IMR-90 (cell line): ENCODE results near the gene BBS7. TPM values are rescaled to one million over a fixed set of nuclear protein-coding genes. Genes with fewer than 3 reads are reported as not detected.

Source experiments
- ATAC-seq: fragments of 200-7000 bp; cut with Tn5 transposase; 2 replicates; pipeline ENCODE4 v1.9.1; 2020; ENCODE audit warnings: low read depth, mild to moderate bottlenecking, moderate library complexity
- BruUV-seq: library from RNA; stranded (reverse); fragments of 400-500 nt; replicated peaks from 2 replicates; lab custom pipeline; 2021; lab: Mats Ljungman, UMichigan
- CTCF ChIA-PET: fragments of 300-600 bp; formaldehyde crosslinking; extraction: SDS; loops from one replicate; lab custom pipeline; 2021; ENCODE audit warnings: antibody characterized with exemption; lab: Yijun Ruan, JAX
- POLR2A ChIA-PET: fragments of 300-600 bp; sonication (Branson Sonifier 250); formaldehyde crosslinking; loops from one replicate; lab custom pipeline; 2022; ENCODE audit warnings: antibody characterized with exemption; ENCODE audit not compliant: unreplicated experiment; lab: Charles Lee
- DNase-seq: peaks from one replicate; pipeline ENCODE4 v3.0.0; 2013
- H2AFZ ChIP-seq: replicated peaks from 2 replicates; pipeline ENCODE3; 2013; ENCODE audit warnings: low read length, mild to moderate bottlenecking; ENCODE audit not compliant: poor library complexity
- H2AK5ac ChIP-seq: 2 replicates; pipeline ENCODE4 v1.6.1; 2013; ENCODE audit warnings: low read depth, low read length, inconsistent platforms
- H2AK9ac ChIP-seq: replicated peaks from 2 replicates; pipeline ENCODE3; 2013; ENCODE audit warnings: mild to moderate bottlenecking, low read depth, low read length, moderate library complexity; ENCODE audit not compliant: poor library complexity
- H2BK120ac ChIP-seq: 2 replicates; pipeline ENCODE4 v1.6.1; 2013; ENCODE audit warnings: low read depth, low read length, inconsistent platforms
- H2BK15ac ChIP-seq: 3 replicates; pipeline ENCODE4 v1.6.1; 2013; ENCODE audit warnings: low read depth, low read length, inconsistent platforms
- H2BK20ac ChIP-seq: 2 replicates; pipeline ENCODE4 v1.6.1; 2013; ENCODE audit warnings: low read depth, mild to moderate bottlenecking, inconsistent platforms, low read length, moderate library complexity
- H2BK5ac ChIP-seq: 2 replicates; pipeline ENCODE4 v1.6.1; 2013; ENCODE audit warnings: mild to moderate bottlenecking, low read depth, low read length, inconsistent platforms; ENCODE audit not compliant: poor library complexity, severe bottlenecking
- H3K14ac ChIP-seq: replicated peaks from 2 replicates; pipeline ENCODE4 v1.6.1; 2013; ENCODE audit warnings: low read depth, low read length, inconsistent platforms
- H3K18ac ChIP-seq: 2 replicates; pipeline ENCODE4 v1.6.1; 2013; ENCODE audit warnings: low read depth, low read length, control low read depth
- H3K23ac ChIP-seq: 2 replicates; pipeline ENCODE4 v1.6.1; 2013; ENCODE audit warnings: low read depth, low read length, inconsistent platforms
- H3K27ac ChIP-seq: 2 replicates; pipeline ENCODE4 v1.5.1; 2013; ENCODE audit warnings: mild to moderate bottlenecking, control low read depth, low read length; ENCODE audit not compliant: insufficient read depth
- H3K27me3 ChIP-seq: 2 replicates; pipeline ENCODE4 v1.6.1; 2013; ENCODE audit warnings: low read length; ENCODE audit not compliant: control insufficient read depth, insufficient read depth
- H3K36me3 ChIP-seq: 2 replicates; pipeline ENCODE4 v1.6.1; 2013; ENCODE audit warnings: low read length, mixed read lengths; ENCODE audit not compliant: control insufficient read depth, insufficient read depth
- H3K4ac ChIP-seq: 2 replicates; pipeline ENCODE4 v1.6.1; 2013; ENCODE audit warnings: low read depth, low read length, inconsistent platforms
- H3K4me1 ChIP-seq: 2 replicates; pipeline ENCODE4 v1.6.1; 2013; ENCODE audit warnings: low read length, mixed read lengths; ENCODE audit not compliant: control insufficient read depth, insufficient read depth
- H3K4me2 ChIP-seq: 2 replicates; pipeline ENCODE4 v1.6.1; 2013; ENCODE audit warnings: low read depth, mild to moderate bottlenecking, control low read depth, low read length, moderate library complexity
- H3K4me3 ChIP-seq: 2 replicates; pipeline ENCODE4 v1.5.1; 2013; ENCODE audit warnings: low read depth, mild to moderate bottlenecking, control low read depth, low read length, moderate library complexity; ENCODE audit not compliant: insufficient read depth
- H3K56ac ChIP-seq: 2 replicates; pipeline ENCODE4 v1.6.1; 2013; ENCODE audit warnings: low read length, inconsistent platforms; ENCODE audit not compliant: insufficient read depth; ENCODE audit errors: extremely low read depth
- H3K79me1 ChIP-seq, 2 experiments: 2 replicates each; pipeline ENCODE4 v1.6.1; 2013; ENCODE audit warnings: low read length in 2 of 2, inconsistent platforms in 1 of 2, low read depth in 1 of 2
- H3K9ac ChIP-seq: 2 replicates; pipeline ENCODE4 v1.6.1; 2013; ENCODE audit warnings: low read depth, low read length, control low read depth
- H3K9me1 ChIP-seq: 2 replicates; pipeline ENCODE4 v1.6.1; 2013; ENCODE audit warnings: low read length, inconsistent platforms; ENCODE audit not compliant: insufficient read depth
- H3K9me3 ChIP-seq: 2 replicates; pipeline ENCODE4 v1.6.1; 2013; ENCODE audit warnings: low read length; ENCODE audit not compliant: control insufficient read depth, insufficient read depth
- H4K20me1 ChIP-seq: 2 replicates; pipeline ENCODE4 v1.6.1; 2013; ENCODE audit warnings: low read length, inconsistent platforms; ENCODE audit not compliant: insufficient read depth
- H4K5ac ChIP-seq: 2 replicates; pipeline ENCODE4 v1.6.1; 2013; ENCODE audit warnings: mild to moderate bottlenecking, low read depth, low read length, control low read depth
- H4K8ac ChIP-seq, 2 experiments: 2 replicates each; pipeline ENCODE4 v1.6.1; 2013; ENCODE audit warnings: low read depth in 2 of 2, low read length in 2 of 2, control low read depth in 1 of 2, inconsistent platforms in 1 of 2
- H4K91ac ChIP-seq: 2 replicates; pipeline ENCODE4 v1.6.1; 2013; ENCODE audit warnings: low read depth, low read length, inconsistent platforms; ENCODE audit not compliant: insufficient read depth
- BHLHE40 ChIP-seq: fragments of 150-350 bp; IDR thresholded peaks from 2 replicates; pipeline ENCODE4 v1.6.1; 2016; ENCODE audit warnings: mild to moderate bottlenecking, low read depth, low read length
- CEBPB ChIP-seq: IDR thresholded peaks from 2 replicates; pipeline ENCODE4 v1.6.1; 2012; ENCODE audit warnings: low read depth, low read length, improper control_type of control experiment
- CHD1 ChIP-seq: IDR thresholded peaks from 2 replicates; pipeline ENCODE4 v1.6.1; 2012; ENCODE audit warnings: low read depth, low read length, improper control_type of control experiment
- FOS ChIP-seq: fragments of 150-350 bp; IDR thresholded peaks from 2 replicates; pipeline ENCODE4 v1.6.1; 2016; ENCODE audit warnings: low read depth, low read length
- MAFK ChIP-seq: IDR thresholded peaks from 2 replicates; pipeline ENCODE4 v1.6.1; 2012; ENCODE audit warnings: low read depth, low read length, improper control_type of control experiment
- MAZ ChIP-seq: IDR thresholded peaks from 2 replicates; pipeline ENCODE4 v1.6.1; 2012; ENCODE audit warnings: low read depth, mild to moderate bottlenecking, low read length, improper control_type of control experiment, moderate library complexity, borderline replicate concordance
- NFE2L2 ChIP-seq: fragments of 150-350 bp; IDR thresholded peaks from 2 replicates; pipeline ENCODE4 v1.6.1; 2016; ENCODE audit warnings: low read depth, mild to moderate bottlenecking, low read length
- POLR2A ChIP-seq: IDR thresholded peaks from 2 replicates; pipeline ENCODE4 v1.6.1; 2012; ENCODE audit warnings: mild to moderate bottlenecking, low read depth, low read length
- RAD21 ChIP-seq: IDR thresholded peaks from 2 replicates; pipeline ENCODE4 v1.6.1; 2012; ENCODE audit warnings: low read length, improper control_type of control experiment
- RCOR1 ChIP-seq: IDR thresholded peaks from 2 replicates; pipeline ENCODE4 v1.6.1; 2012; ENCODE audit warnings: mild to moderate bottlenecking, low read length, improper control_type of control experiment; ENCODE audit not compliant: insufficient replicate concordance
- SMC3 ChIP-seq: fragments of 150-350 bp; IDR thresholded peaks from 2 replicates; pipeline ENCODE4 v1.6.1; 2016; ENCODE audit warnings: low read depth, mild to moderate bottlenecking, antibody characterized with exemption, low read length, moderate library complexity
- USF2 ChIP-seq: fragments of 150-350 bp; IDR thresholded peaks from 2 replicates; pipeline ENCODE4 v1.6.1; 2017; ENCODE audit warnings: mild to moderate bottlenecking, antibody characterized with exemption, low read length, low read depth
- WGBS, 2 experiments: methylation state at CpG; one replicate each; pipeline versions ENCODE4 v1.1.5 to v1.1.7; 2013; ENCODE audit warnings: missing lambda C conversion rate in 2 of 2; ENCODE audit not compliant: insufficient read length in 1 of 2; ENCODE audit errors: extremely low coverage in 2 of 2; 5-methylcytosine and 5-hydroxymethylcytosine counted together
- dilution Hi-C: fragments of 300-500 bp; cut with HindIII; formaldehyde crosslinking; loops from one replicate; pipeline ENCODE4 v1.14.3; 2018; ENCODE audit warnings: low sequenced_read_pairs; ENCODE audit not compliant: unreplicated experiment
- in situ Hi-C: fragments of 300-500 bp; cut with MboI; formaldehyde crosslinking; loops from 3 replicates; pipeline ENCODE4 v1.14.3; 2019; ENCODE audit warnings: low sequenced_read_pairs, inconsistent platforms, mixed read lengths
- intact Hi-C: fragments of 100-400 bp; cut with micrococcal nuclease; formaldehyde crosslinking; loops from 2 replicates; pipeline ENCODE4 v1.10.0; 2022
- polyA plus RNA-seq, 3 experiments: library from polyadenylated mRNA; depleted of rRNA; stranded (reverse); fragments of >200 nt; gene quantifications; 2 replicates each; pipeline ENCODE4 v1.2.3, GENCODE V29; 2012; ENCODE audit warnings: low replicate concordance in 1 of 3
- total RNA-seq: library from RNA; depleted of rRNA; stranded (reverse); fragments of >200 nt; gene quantifications from 2 replicates; pipeline ENCODE4 v1.2.3, GENCODE V29; 2012
- TF ChIP-seq, protein P1 (sequence below): fragments of 150-350 bp; IDR thresholded peaks from 2 replicates; pipeline ENCODE4 v1.6.1; 2016; ENCODE audit warnings: low read depth, mild to moderate bottlenecking, low read length, moderate library complexity, borderline replicate concordance
- TF ChIP-seq, protein P2 (sequence below): conservative IDR thresholded peaks from 2 replicates; pipeline ENCODE4 v1.5.1; 2012; ENCODE audit warnings: mild to moderate bottlenecking, low read depth, low read length, improper control_type of control experiment

BBS7 gene
- total and polyA plus RNA-seq, 2 of the 4 experiments (the other 2 are of a cell fraction): 23.0 to 32.3 TPM

GRCh38 chr4:121819216-121819965 lies 50.9 kb downstream of the BBS7 start:
- Histone ChIP-seq H3K27me3 (no peaks in the 10 kb centered on the region), H4K20me1 (no peaks in the 10 kb centered on the region), H3K18ac (peak overlapping the region; percentile 46; the same call in 1 of the 2 replicates), H2BK120ac (no peak overlapping the region), H3K9me3 (no peaks in the 10 kb centered on the region), H2AFZ (no peak overlapping the region), H3K27ac (peak overlapping the region; percentile 23; the same call in 1 of the 2 replicates), H2BK15ac (no peak overlapping the region), H3K14ac (no peak overlapping the region), H3K4me3 (no peak overlapping the region), H3K79me1 (peaks cover 16 to 30% of the 10 kb centered on the region in 2 experiments; a peak in 3 of 4 replicates), H3K4me2 (peak overlapping the region; percentile 74), H3K36me3 (peaks cover 4% of the 10 kb centered on the region), H4K91ac (no peak overlapping the region), H2AK9ac (no peak overlapping the region), H3K56ac (no peak overlapping the region), H4K8ac (no peak overlapping the region), H2AK5ac (no peak overlapping the region), H3K4ac (no peak overlapping the region), H2BK5ac (peak overlapping the region; percentile 61), H2BK20ac (peak overlapping the region; percentile 14; the same call in 1 of the 2 replicates), H3K9me1 (no peaks in the 10 kb centered on the region), H4K5ac (peak overlapping the region; percentile 26; the same call in 1 of the 2 replicates), H3K9ac (no peak overlapping the region), H3K4me1 (peaks cover 4% of the 10 kb centered on the region), H3K23ac (0 out of 2 replicates have a peak overlapping the region, but pooled peaks have one; percentile 3)
- dilution Hi-C loops: loop anchor here (10.0 kb wide), 1 partner anchor 155 kb away; no protein-coding TSS in a partner anchor
- ChIA-PET POLR2A (interaction anchor here (0.6 kb wide), 1 partner anchor 30 kb away, joined by 4 read pairs; no protein-coding TSS in a partner anchor), CTCF (interaction anchor here (0.9 kb wide), 1 partner anchor 38 kb away, joined by 3 read pairs; no protein-coding TSS in a partner anchor)
- no peak for ATAC-seq
- WGBS, 2 experiments: no CpG with 5 or more reads among the region's 1 CpG
- no TSS peak for BruUV-seq
- intact Hi-C loops: loop anchor here (5.0 kb wide), 1 partner anchor 52 kb away; the partner anchor contains the start of gene SMIM43
- in situ Hi-C loops: no loop called here
- DNase-seq: no peak
- TF ChIP-seq, protein P1, sequence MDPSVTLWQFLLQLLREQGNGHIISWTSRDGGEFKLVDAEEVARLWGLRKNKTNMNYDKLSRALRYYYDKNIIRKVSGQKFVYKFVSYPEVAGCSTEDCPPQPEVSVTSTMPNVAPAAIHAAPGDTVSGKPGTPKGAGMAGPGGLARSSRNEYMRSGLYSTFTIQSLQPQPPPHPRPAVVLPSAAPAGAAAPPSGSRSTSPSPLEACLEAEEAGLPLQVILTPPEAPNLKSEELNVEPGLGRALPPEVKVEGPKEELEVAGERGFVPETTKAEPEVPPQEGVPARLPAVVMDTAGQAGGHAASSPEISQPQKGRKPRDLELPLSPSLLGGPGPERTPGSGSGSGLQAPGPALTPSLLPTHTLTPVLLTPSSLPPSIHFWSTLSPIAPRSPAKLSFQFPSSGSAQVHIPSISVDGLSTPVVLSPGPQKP: no peak
- no peak for TF ChIP-seq USF2
- TF ChIP-seq RCOR1: no peak
- TF ChIP-seq MAZ: no peak
- TF ChIP-seq CHD1: no peak
- TF ChIP-seq BHLHE40: no peak
- no peak for TF ChIP-seq POLR2A
- no peak for TF ChIP-seq NFE2L2
- TF ChIP-seq SMC3: no peak
- TF ChIP-seq CEBPB: no peak
- TF ChIP-seq MAFK: no peak
- no peak for TF ChIP-seq FOS
- TF ChIP-seq, protein P2, sequence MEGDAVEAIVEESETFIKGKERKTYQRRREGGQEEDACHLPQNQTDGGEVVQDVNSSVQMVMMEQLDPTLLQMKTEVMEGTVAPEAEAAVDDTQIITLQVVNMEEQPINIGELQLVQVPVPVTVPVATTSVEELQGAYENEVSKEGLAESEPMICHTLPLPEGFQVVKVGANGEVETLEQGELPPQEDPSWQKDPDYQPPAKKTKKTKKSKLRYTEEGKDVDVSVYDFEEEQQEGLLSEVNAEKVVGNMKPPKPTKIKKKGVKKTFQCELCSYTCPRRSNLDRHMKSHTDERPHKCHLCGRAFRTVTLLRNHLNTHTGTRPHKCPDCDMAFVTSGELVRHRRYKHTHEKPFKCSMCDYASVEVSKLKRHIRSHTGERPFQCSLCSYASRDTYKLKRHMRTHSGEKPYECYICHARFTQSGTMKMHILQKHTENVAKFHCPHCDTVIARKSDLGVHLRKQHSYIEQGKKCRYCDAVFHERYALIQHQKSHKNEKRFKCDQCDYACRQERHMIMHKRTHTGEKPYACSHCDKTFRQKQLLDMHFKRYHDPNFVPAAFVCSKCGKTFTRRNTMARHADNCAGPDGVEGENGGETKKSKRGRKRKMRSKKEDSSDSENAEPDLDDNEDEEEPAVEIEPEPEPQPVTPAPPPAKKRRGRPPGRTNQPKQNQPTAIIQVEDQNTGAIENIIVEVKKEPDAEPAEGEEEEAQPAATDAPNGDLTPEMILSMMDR: no peak
- no peak for TF ChIP-seq RAD21
